Measurements from ENCODE around the gene AMN1.

- TF ChIP-seq CTCF (IDR thresholded peaks at IDR 0.05; ENCODE audit: low read depth, low read length), result no peak
- no peak for TF ChIP-seq EZH2phosphoT487 (IDR thresholded peaks at IDR 0.05; ENCODE audit: low read depth)
Observed at GRCh38 chr12:31687101-31687527, 41.7 kb downstream of the AMN1 start.

All from OCI-LY3 (cell line).